Activated naive CD4-positive, alpha-beta T cell treated with anti-CD3 and anti-CD28 coated beads, Interleukin-2, amount 50 U/mL, for 16 hours (primary cell): ENCODE measurements around the gene MYO1H.

Experiments
- DNase-seq: peaks from one replicate; pipeline ENCODE4 v3.0.0-alpha.2; 2020

Gene MYO1H

DNA sequence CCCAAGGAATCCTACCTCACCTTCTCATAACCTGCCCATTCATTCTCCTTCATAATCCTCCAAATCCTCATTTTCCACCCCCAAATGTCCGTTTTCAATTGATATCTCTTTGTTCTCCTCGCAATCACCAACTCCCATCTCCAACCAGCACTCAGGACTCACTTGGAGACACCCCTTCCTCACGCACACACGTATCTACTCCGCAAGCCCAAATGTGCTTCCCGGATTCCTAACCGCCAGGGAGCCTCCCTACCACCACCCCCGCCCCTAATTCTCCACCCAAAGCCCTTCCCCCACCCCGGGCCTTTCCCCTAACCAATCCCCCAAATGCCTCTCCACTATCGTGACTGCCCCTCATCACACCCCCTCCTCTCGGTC is 129.1 kb downstream of the MYO1H start:
- no peak for DNase-seq

DNA sequence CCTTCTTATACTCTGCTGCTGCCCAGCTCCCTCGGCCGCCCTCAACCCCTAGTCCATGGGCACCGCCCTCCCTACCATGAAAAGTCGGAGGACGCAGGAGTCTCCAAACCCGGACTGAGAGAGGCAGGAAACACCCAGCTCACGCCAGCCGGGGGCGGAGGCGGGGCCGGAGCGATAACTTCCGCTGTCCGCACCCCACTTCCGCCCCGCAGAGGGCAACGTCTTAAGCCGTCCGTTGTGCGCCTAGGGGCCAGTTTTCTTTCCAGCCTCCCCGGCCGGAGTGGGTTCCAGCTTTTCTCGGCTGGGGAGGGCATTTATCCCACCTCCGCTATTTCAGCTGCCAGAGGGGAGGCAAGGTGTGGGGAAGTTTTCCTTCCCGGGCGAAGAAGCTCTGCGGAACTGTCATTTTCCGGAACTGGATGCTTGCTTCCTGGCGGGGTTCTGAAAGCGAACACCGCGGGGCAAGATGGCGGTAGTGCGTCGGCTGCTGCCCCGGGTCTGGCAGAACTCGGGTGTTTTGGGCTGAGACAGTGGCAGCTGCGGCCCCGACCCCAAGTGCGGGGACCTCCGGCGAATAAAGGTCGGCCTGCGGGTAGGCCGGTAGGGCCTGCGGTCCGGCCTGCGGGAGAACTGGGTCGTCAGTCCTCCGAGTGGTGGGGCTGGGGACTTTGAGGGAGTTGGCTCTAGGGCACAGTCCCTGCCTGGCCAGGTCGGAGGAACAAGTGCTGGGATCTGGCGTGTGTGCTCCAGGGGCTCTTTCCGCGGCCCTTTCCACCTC is 129.7 kb downstream of the MYO1H start, which contains the start of the genes KCTD10 and UBE3B:
KCTD10 (minus strand) TSS at position 116 of the 778 bp plus-strand sequence; CDS start at position 78, 38 bp downstream.
UBE3B (plus strand) TSS at position 450 of the 778 bp plus-strand sequence. CDS start 5,918 bp downstream, outside the sequence.
- peak; percentile 84 for DNase-seq

DNA sequence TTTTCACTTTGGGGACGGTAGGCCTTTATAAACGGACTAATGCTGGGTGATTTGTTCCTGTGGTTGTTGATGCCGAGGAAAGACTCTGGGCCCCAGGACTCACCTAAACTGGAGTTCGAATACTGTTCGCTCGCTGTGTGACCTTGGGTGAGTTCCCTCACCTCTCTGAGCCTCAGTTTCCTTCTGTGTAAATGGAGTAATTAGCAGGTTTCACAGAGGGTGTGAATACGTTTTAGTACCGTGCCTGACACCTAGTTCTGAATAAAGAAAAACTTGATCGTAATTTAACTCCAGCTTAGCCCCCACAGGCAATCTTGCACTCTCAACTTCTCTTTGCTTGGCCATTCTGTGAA is 130.2 kb downstream of the MYO1H start:
- no peak for DNase-seq

DNA sequence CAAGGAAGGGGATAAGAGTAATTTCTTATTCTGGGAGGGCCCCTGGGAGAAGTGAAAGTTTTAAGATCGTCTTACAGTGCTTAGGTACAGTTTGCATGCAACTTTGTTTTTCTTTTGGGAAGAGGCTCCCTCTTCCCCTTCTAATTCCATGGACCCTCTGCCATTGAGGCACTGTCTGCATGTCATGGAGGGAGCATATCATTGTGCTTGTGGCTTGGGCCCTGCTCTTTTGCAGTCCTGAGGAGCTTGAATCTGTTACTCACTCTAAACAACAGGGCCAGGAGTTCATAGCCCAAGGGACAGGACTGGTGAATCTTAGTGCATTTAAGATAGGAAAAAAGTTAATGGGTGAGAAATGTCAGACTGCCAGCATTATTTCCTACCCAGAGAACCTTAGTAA is 132.1 kb downstream of the MYO1H start:
- DNase-seq: no peak

DNA sequence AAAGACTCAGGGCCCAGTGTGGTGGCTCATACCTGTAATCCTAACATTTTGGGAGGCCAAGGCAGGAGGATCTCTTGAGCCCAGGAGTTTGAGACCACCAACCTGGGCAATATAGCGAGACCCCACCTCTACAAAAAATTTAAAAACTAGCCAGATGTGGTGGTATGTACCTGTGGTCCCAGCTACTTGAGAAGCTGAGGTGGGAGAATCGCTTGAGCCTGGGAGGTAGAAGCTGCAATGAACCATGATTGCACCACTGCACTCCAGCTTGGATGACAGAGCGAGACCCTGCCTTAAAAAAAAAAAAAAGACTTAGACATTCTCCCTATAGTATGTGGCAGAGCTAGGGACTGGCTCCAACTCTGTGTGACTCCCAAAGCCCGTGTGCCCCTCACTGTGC is 132.7 kb downstream of the MYO1H start:
- no peak for DNase-seq

DNA sequence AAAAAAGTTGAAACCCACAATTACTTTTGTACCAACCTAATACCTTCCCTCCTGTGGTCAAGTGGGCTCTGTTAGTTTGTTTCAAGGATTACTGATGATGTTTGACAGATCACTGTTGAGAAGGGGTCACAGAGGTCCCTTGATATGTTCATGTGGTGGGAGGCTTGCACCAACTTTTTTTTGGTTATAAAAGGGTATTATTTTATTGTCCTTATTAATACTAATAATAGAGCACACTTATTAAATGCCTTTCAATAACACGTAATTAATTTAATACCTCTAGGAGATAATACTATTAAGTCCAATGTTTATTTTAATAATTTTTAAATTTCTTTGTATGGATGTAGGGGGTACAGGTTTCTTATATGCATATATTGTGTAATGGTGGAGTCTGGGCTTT is 134.2 kb downstream of the MYO1H start:
- no peak for DNase-seq

DNA sequence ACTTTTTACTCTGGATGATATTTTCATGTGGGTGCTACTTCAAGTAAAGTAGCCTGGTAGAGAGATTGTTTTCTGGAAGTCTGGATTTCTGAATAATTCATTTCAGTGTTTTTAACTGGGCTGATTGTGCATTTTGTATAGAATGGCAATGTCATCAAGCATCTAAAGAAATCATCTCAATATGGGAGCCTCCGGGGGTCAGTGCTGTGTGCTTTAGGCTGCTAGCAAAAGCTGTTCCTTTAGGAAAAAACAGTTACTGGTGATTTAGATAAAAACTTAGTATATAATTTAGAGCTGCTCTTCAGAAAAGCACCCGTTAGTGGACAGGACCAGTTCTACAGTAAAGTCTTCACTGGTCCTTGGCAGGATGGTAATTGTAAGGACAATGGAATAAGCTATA is 134.8 kb downstream of the MYO1H start:
- no peak for DNase-seq

DNA sequence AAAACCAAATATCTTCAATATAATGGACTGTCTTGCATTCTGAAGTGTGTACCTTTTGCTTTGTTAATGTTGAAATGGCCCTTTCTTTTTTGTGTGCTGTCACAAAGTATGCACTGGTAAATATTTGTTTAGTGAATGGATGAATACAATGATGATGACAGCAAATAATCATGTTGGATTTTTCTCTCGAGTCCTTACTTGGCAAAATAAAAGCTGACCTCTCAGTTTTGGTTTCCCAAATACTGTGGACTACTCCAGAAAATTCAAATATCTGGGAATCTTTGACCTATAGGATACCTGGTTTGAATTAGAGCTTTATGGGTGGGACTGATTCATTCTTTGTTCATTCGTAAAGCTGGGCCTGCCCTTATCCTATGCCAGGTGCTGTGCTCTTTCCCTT is 135.2 kb downstream of the MYO1H start:
- no peak for DNase-seq

DNA sequence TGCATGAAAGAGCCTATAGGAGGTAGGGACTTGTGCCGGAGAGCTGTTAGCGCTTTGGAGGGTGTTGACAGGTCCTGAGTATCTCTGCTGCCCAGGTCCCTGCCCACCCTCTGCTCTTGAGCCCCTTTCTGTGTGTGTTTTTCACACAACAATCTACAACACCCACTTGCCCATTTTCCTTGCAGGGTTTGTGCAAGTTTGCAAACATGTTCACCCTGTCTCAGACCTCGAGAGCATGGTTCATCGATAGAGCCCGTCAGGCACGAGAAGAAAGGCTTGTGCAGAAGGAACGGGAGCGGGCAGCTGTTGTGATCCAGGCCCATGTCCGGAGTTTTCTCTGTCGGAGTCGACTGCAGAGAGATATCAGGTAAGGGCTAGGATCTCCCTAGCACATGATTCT is 135.6 kb downstream of the MYO1H start:
- DNase-seq: no peak

DNA sequence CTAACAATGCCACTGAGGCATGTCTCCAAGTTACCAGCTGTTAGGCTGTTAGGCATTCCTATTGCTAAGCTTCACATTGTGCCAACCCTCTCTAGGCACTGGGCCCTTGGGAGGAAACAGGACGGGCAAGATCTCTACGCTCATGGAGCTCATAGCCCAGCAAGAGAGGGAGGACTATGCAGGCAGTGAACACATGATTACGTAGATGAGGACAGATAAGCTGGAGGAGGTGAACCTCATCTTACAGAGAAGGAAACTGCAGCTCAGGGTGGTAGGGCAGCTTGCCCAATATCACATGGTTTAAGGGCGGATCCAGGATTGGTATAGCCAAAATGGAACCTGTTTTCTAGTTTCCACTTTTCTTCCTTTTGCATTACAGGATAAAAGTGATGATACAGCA is 137.5 kb downstream of the MYO1H start:
- no peak for DNase-seq

DNA sequence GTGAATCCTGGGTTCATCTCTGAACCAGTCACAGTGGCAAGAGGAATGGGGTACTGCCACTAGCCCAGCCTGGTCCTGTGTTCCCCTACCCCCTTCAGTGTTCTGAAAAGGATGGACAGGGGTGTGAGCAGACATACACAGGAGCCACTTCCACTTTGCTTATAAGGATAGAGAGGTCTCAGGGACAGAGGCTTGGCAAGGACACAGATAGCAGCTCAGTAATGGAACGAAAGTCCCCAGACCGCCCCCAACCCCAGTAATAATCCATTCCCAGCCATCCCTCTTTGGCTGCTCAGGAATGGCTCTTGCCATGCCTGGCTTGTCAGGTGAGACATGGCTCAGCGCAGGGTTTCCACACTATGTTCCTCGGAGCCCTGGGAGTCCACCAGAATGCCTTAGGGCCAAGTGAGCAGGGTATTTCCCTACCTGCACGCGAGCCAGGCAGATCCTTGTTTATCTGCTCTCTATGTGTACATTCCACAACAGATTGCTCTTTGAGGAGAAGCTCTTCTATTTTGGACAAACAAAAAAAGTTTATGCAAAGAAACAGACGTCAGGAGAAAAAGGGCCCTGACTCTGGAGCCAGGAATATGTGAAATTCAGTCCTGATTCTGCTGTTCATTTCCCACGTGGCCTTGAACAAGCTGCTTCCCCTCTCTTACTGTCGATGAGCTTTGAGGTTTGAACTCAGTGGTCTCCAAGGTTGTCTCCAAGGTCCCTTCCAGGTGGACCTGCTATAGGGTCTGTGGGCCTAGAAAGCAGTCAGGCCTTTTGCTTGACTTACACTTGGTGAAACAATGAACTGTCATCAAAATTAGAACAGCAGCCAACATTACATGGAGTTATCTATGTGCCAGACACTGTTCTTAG is 139.7 kb downstream of the MYO1H start:
- no peak for DNase-seq

DNA sequence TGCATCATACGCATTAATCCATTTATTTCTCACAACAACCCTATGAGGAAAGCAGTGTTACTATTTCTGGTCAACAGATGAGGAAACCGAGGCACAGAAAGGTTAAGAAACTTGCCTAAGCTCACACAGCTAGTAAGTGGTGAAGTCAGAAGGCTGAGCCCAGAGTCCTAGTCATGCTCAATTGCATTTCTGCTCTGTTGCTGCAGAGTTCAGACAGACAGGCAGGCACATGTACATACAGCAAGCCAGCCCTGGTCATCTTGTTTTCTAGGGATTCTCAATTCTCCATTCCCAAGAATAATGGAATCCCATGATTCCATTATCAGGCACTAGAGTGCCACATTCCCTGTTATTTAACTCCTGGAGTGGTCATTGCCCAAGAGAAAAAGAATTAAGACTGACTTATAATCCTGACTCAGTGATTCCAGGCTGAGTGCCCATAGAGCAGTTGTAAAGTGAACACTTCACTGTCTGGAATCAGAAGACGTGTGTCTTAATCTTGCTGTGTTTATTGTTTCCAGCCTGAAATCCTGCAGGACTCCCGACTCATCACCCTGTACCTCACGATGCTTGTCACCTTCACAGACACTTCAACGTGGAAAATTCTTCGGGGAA is 140.5 kb downstream of the MYO1H start:
- no peak for DNase-seq

DNA sequence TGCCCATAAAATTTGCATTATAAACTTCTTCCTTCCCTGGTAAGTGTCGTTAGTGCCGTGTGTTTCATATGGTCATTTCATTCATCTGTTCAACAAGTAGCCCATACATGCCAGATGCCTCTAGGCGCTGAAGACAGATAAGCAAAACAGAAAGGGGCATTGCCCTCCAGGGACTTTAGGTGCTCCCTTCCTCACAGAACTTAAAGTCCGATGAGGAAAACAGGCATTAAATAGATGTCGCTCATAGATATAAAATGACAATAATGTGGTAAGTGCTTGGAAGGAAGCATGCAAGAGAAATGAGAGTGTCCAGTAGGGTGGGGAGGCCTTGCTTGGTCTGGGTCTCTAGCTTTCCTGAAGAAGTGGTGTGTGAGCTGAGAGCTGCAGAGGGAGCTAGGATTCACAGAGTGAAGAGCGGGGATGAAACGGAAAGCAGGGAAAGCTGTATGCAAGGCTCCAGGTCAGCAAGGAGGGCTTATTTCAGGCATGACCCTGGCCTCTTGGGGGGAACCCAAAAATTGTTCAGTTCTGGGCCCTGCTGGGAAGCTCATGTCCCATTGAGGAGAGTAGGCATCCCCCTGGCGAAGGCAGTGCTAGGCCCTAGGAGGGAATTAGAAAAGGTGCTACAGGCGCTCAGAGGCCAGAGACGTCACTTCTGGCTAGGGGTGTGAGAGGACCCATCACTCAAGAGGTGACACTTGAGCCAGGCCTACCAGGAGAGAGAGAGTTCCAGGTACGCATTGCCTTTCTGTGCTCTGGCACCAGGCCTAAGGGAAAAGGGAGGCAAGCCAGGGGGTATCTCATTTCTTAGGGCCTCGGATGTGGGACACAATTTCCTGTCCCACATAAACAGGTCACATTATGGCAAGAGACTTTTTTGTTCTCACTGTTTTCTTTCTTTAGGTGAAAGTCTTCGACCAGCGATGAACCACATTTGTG is 141.6 kb downstream of the MYO1H start:
- no peak for DNase-seq

DNA sequence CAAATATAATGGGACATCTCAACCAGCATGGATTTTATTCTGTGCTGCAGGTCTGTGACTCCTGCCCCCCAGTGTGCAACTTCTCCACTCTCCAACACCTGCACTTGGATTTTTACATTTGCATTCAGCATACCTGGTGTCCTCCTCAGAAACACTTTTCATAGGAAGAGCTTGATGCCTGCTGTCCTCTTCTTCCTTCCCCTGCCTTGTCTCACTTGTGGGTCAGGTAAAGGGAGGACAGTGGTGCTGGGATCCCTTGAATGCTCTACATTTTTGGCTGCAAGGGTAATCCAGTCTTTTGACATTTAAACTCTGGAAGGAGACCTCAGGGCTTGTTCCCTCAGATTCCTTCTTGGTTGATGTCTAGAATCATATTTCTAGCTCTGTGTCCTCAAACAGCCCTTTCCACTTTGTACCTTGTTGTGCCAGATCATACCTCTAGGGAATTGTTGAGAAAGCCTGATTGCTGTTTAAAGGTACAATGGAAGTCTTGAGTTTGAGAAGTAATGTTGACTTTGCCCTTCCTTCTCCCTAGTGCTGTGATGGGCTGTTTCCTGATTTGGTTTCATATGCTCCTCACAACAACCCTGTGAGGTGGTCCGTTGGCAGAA is 142.4 kb downstream of the MYO1H start:
- no peak for DNase-seq

DNA sequence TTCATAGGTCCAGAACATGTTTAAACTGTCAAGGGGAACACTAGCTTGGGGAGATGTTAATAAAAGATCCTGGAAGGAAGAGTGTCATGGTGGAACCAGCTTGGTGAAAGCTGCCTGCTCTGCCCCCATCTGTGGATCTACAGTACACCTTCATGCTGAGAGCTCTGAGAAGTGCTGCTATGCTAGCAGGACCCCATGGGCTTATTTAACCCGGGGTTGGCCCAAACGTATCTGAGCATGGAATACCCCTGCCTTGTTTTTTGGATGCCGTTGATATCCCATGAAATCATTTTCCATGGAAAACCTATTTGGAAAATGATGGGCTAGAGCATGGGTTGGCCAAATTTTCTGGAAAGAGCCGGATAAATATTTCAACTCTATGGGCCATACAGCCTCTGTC is 144.0 kb downstream of the MYO1H start:
- DNase-seq: no peak

DNA sequence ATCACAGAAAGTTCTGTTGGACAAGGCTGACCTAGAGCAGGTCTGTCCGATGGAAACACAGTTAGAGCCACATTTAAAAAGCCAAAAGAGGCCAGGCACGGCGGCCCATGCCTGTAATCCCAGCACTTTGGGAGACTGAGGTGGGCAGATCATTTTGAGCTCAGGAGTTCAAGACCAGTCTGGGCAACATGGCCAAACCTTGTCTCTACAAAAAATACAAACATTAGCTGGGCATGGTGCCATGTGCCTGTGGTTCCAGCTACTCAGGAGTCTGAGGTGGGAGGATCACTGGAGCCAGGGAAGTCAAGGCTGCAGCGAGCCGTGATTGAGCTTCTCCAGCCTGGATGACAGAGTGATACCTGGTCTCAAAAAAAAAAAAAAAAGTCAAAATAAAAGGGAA is 144.7 kb downstream of the MYO1H start:
- DNase-seq: no peak

DNA sequence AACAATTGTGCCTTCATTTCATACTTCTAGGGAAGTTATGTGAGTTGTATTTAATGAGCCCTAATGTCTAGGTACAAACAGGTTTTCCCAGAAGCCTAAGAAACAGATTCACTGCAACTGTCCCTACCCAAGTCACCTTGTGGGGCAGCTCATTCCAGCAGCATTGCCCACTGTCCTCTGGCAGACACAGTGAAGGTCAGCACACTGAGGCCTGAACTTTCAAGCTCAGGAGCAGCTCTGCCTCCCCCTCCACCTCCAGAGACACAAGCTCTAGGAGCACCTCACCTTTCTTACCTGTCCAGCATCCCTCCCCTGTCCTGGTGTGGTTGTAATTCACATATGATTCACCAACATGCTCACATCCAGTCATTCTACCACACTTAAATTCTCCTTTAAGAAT is 145.4 kb downstream of the MYO1H start:
- no peak for DNase-seq

DNA sequence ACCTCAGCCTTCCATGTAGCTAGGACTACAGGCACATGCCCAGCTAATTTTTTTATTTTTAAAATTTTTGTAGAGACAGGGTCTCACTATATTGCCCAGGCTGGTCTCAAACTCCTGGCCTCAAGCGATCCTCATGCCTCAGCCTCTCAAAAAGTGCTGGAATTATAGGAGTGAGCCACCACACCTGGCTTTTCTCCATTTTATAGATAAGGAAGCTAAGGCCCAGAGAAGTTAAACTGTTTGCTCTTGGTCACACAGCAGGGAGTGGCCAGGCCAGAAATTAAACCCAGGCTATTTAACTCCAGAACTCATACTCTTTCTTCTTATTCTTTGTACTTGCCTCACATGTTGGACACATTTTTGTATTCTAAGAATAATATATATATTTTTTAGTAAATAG is 146.2 kb downstream of the MYO1H start:
- DNase-seq: no peak

DNA sequence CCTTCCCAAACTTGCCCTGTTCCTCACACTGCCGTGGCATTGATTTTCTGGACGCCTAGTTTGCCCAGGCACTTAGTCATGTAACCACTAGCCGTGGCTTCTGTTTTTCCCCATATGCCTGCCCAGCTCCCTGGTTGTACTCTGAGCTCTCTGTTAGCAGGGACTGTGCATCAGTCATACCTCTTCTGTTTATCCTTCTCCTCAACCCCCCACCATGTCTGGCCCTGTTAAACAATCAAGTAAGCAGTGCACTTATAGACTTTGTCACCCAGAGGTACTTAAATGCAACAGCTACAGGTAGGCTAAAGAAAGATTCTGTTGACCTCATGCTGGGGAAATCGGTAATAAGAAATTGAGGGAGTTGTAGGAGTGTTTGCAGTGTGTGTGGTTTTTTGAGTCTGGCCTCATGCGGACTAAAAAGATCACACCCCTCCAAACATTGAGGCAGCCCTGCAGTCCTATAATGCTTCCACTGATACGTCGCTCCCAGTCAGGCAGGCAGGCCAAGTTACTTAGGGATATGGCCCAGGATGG is 146.7 kb downstream of the MYO1H start:
- no peak for DNase-seq

DNA sequence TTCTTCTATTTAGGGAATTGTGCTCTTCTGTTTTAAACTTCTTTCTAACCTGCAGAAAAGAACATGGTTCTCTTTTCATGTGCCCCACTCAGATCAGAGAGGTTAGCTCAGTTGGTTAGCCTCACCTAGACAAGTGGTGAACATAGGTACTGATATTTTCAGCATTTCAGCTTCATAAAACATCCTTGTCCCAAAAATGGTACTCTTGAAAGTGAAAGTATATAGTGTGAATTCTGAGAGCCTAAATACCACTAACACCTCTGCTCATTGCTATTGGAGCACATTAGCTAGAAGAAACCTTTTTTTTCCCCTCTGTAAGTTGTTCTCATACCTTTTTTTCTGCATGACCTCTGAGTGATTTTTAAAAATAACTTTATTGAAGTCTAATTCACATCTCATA is 147.3 kb downstream of the MYO1H start:
- DNase-seq: no peak

DNA sequence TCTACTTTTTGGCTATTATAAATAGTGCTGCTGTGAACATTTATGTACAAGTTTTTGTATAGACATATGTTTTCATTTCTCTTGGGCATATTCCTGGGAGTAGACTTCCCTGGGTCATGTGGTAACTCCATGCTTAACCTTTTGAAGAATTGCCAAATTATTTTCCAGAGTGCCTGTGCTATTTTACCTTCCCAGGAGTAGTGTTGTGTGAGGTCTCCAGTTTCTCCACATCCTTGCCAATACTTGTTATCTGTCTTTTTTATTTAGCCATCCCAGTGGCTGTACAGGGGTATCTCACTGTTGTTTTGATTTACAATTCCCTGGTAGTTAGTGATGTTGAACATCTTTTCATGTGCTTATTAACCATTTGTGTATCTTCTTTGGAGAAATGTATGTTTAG is 148.6 kb downstream of the MYO1H start:
- no peak for DNase-seq

DNA sequence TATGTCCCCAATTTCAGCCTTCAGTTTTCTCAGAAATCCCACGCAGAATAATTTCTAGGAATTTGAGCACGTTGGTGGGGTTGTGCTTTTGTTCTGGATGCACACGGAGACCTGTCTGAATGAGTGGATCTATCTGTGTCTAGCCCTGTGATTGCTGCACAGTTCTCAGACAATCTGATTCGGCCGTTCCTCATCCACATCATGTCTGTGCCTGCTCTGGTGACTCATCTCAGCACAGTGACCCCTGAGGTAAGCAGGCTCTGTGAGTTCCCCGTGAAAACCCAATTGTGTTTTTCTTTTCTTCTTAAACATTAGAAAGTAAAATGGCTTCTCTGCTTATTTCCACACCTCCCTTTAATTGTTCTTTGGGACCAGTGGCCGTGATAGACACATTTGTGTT is 150.0 kb downstream of the MYO1H start:
- DNase-seq: no peak
